Measurements from ENCODE around the gene ZNF669. TPM values are rescaled to one million over a fixed set of nuclear protein-coding genes. Genes with fewer than 3 reads are reported as not detected.

Gene ZNF669
- total RNA-seq, 1 experiment from 2014 or later: 9.1 TPM

- Mint-ChIP-seq H3K9me3 (ENCODE audit: unreplicated experiment) (peaks cover 10% of the 10 kb centered on the region), H3K4me1 (ENCODE audit: low read depth, unreplicated experiment) (no peaks in the 10 kb centered on the region), H3K4me3 (ENCODE audit: unreplicated experiment) (no peak overlapping the region), H3K27me3 (ENCODE audit: insufficient read depth, unreplicated experiment) (no peaks in the 10 kb centered on the region), H3K36me3 (ENCODE audit: insufficient read depth, unreplicated experiment) (no peaks in the 10 kb centered on the region), H3K27ac (ENCODE audit: unreplicated experiment) (no peak overlapping the region)
- TF ChIP-seq, protein P1, sequence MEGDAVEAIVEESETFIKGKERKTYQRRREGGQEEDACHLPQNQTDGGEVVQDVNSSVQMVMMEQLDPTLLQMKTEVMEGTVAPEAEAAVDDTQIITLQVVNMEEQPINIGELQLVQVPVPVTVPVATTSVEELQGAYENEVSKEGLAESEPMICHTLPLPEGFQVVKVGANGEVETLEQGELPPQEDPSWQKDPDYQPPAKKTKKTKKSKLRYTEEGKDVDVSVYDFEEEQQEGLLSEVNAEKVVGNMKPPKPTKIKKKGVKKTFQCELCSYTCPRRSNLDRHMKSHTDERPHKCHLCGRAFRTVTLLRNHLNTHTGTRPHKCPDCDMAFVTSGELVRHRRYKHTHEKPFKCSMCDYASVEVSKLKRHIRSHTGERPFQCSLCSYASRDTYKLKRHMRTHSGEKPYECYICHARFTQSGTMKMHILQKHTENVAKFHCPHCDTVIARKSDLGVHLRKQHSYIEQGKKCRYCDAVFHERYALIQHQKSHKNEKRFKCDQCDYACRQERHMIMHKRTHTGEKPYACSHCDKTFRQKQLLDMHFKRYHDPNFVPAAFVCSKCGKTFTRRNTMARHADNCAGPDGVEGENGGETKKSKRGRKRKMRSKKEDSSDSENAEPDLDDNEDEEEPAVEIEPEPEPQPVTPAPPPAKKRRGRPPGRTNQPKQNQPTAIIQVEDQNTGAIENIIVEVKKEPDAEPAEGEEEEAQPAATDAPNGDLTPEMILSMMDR (IDR thresholded peaks at IDR 0.05; ENCODE audit: insufficient read depth in 1 of 2, low read depth in 1 of 2, low read length in 1 of 2, severe bottlenecking in 1 of 2, unreplicated experiment in 1 of 2): no peak
- Histone ChIP-seq H3K36me3 (ENCODE audit: control insufficient read depth, insufficient read depth, low read length) (no peaks in the 10 kb centered on the region), H3K27me3 (replicated peaks; ENCODE audit: control insufficient read depth, insufficient read depth, low read length) (no peaks in the 10 kb centered on the region), H3K4me3 (ENCODE audit: low read depth, low read length) (no peak overlapping the region), H3K4me1 (no peaks in the 10 kb centered on the region), H3K9me3 (peaks cover under 1% of the 10 kb centered on the region)
- ChIA-PET CTCF (no interaction called here), POLR2A (no interaction called here)
- intact Hi-C loops (cut with micrococcal nuclease; ENCODE audit: unreplicated experiment): no loop called here
- BruUV-seq (replicated peaks): no TSS peak
- no peak for DNase-seq
Measured at GRCh38 chr1:247088967-247089366, 15.2 kb downstream of the ZNF669 start.

- TF ChIP-seq, protein P1 (IDR thresholded peaks at IDR 0.05; ENCODE audit: insufficient read depth in 1 of 2, low read depth in 1 of 2, low read length in 1 of 2, severe bottlenecking in 1 of 2, unreplicated experiment in 1 of 2): no peak
- H3K4me3 Mint-ChIP-seq (ENCODE audit: unreplicated experiment): no peak overlapping the region
- H3K4me3 ChIP-seq (ENCODE audit: low read depth, low read length): no peak overlapping the region
- ChIA-PET CTCF (no interaction called here), POLR2A (no interaction called here)
- H3K4me1 Mint-ChIP-seq (ENCODE audit: low read depth, unreplicated experiment): no peaks in the 10 kb centered on the region
- H3K9me3 Mint-ChIP-seq (ENCODE audit: unreplicated experiment): peaks cover 10% of the 10 kb centered on the region
- intact Hi-C loops (cut with micrococcal nuclease; ENCODE audit: unreplicated experiment): no loop called here
- no peak overlapping the region for H3K27ac Mint-ChIP-seq (ENCODE audit: unreplicated experiment)
- no peaks in the 10 kb centered on the region for H3K27me3 ChIP-seq (replicated peaks; ENCODE audit: control insufficient read depth, insufficient read depth, low read length)
- no peaks in the 10 kb centered on the region for H3K36me3 Mint-ChIP-seq (ENCODE audit: insufficient read depth, unreplicated experiment)
- H3K4me1 ChIP-seq: no peaks in the 10 kb centered on the region
- BruUV-seq (replicated peaks): no TSS peak
- DNase-seq: no peak
- no peaks in the 10 kb centered on the region for H3K36me3 ChIP-seq (ENCODE audit: control insufficient read depth, insufficient read depth, low read length)
- H3K27me3 Mint-ChIP-seq (ENCODE audit: insufficient read depth, unreplicated experiment): no peaks in the 10 kb centered on the region
- peaks cover 5% of the 10 kb centered on the region for H3K9me3 ChIP-seq
Measured at GRCh38 chr1:247087256-247087655, 16.9 kb downstream of the ZNF669 start.

GRCh38 chr1:247085310-247085709 is 18.8 kb downstream of the ZNF669 start:
- CTCF ChIA-PET: no interaction called here
- Mint-ChIP-seq H3K27ac (ENCODE audit: unreplicated experiment) (no peak overlapping the region), H3K4me1 (ENCODE audit: low read depth, unreplicated experiment) (no peaks in the 10 kb centered on the region), H3K36me3 (ENCODE audit: insufficient read depth, unreplicated experiment) (no peaks in the 10 kb centered on the region), H3K4me3 (ENCODE audit: unreplicated experiment) (no peak overlapping the region), H3K9me3 (ENCODE audit: unreplicated experiment) (peaks cover 19% of the 10 kb centered on the region), H3K27me3 (ENCODE audit: insufficient read depth, unreplicated experiment) (no peaks in the 10 kb centered on the region)
- H3K4me1 ChIP-seq: no peaks in the 10 kb centered on the region
- TF ChIP-seq, protein P1 (IDR thresholded peaks at IDR 0.05; ENCODE audit: insufficient read depth in 1 of 2, low read depth in 1 of 2, low read length in 1 of 2, severe bottlenecking in 1 of 2, unreplicated experiment in 1 of 2): no peak
- H3K27me3 ChIP-seq (replicated peaks; ENCODE audit: control insufficient read depth, insufficient read depth, low read length): no peaks in the 10 kb centered on the region
- no peak overlapping the region for H3K4me3 ChIP-seq (ENCODE audit: low read depth, low read length)
- BruUV-seq (replicated peaks): no TSS peak
- intact Hi-C loops (cut with micrococcal nuclease; ENCODE audit: unreplicated experiment): no loop called here
- no peaks in the 10 kb centered on the region for H3K36me3 ChIP-seq (ENCODE audit: control insufficient read depth, insufficient read depth, low read length)
- no peak for DNase-seq
- peaks cover 5% of the 10 kb centered on the region for H3K9me3 ChIP-seq
- POLR2A ChIA-PET: no interaction called here

Data from Caco-2 (cell line).